OCI-LY1 (cell line): Measurements from ENCODE around the gene TBC1D5.

Source experiments
- EZH2 ChIP-seq: fragments of 200-600 bp; sonication (generic), shearing (Covaris generic); IDR thresholded peaks from 2 replicates; pipeline ENCODE4 v1.8.0; 2017; ENCODE audit warnings: borderline replicate concordance, mixed run types, mild to moderate bottlenecking, antibody characterized with exemption, low read length, moderate library complexity, mixed read lengths
- TF ChIP-seq, protein P1 (sequence below): fragments of 200-600 bp; sonication (generic), shearing (Covaris generic); IDR thresholded peaks from 2 replicates; pipeline ENCODE4 v1.5.1; 2017; ENCODE audit warnings: mild to moderate bottlenecking, antibody characterized with exemption, low read length, moderate library complexity, mixed read lengths

DNA sequence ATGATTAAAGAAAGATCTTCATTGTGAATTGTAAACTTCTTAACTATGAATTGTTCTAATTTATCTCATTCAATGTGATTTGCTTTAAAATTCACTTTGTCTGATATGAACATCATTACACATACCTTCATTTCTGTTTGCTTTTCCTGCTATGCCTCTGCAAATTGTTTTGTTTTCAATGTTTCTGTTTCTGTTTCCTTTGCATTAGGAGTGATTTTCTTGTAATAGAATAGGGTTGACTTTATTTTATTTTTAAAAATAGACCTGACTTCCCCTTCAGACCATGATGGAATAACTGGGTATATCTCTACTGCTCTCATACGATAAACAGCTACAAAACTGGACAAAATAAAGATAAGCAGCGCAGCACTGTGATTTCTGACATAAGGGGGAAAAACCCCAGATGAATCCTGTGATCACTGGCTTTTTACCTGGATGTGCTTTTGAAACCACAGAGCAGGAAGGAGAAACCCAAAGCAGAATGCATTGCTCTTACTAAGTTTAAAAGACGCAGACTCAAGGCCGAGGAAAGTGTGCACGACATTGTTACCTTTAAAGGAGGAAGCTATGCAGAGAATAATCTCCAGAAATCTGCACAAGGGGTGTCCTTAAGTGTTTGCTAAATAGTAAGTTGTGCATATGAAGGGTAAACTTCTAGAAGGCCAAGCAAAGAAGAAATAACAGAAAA, 420.2 kb downstream of the TBC1D5 start:
- TF ChIP-seq, protein P1, sequence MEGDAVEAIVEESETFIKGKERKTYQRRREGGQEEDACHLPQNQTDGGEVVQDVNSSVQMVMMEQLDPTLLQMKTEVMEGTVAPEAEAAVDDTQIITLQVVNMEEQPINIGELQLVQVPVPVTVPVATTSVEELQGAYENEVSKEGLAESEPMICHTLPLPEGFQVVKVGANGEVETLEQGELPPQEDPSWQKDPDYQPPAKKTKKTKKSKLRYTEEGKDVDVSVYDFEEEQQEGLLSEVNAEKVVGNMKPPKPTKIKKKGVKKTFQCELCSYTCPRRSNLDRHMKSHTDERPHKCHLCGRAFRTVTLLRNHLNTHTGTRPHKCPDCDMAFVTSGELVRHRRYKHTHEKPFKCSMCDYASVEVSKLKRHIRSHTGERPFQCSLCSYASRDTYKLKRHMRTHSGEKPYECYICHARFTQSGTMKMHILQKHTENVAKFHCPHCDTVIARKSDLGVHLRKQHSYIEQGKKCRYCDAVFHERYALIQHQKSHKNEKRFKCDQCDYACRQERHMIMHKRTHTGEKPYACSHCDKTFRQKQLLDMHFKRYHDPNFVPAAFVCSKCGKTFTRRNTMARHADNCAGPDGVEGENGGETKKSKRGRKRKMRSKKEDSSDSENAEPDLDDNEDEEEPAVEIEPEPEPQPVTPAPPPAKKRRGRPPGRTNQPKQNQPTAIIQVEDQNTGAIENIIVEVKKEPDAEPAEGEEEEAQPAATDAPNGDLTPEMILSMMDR = no peak
- no peak for TF ChIP-seq EZH2
